Tibial nerve (tissue), 3 donors: ENCODE results near the gene TTC33.
"Not testable (repeated sequence)": the region's sequence is repeated elsewhere in the genome, so short reads cannot be mapped to it uniquely, and the experiment has no call there.

ENCODE experiments used
- CTCF ChIP-seq, 5 experiments: fragments of 200-600 bp in 3 of 5; fragments of 450-650 bp in 2 of 5; sonication (generic) in 3 of 5; IDR thresholded peaks; one replicate each; pipeline ENCODE4 v1.5.1; 2016 to 2019; ENCODE audit warnings: antibody characterized with exemption in 5 of 5, mild to moderate bottlenecking in 3 of 5, moderate library complexity in 2 of 5
- POLR2A ChIP-seq, 2 donors: fragments of 450-650 bp; IDR thresholded peaks; one replicate each; pipeline ENCODE4 v1.6.1; 2017; ENCODE audit warnings: antibody characterized with exemption in 2 of 2, mild to moderate bottlenecking in 2 of 2, moderate library complexity in 2 of 2

DNA sequence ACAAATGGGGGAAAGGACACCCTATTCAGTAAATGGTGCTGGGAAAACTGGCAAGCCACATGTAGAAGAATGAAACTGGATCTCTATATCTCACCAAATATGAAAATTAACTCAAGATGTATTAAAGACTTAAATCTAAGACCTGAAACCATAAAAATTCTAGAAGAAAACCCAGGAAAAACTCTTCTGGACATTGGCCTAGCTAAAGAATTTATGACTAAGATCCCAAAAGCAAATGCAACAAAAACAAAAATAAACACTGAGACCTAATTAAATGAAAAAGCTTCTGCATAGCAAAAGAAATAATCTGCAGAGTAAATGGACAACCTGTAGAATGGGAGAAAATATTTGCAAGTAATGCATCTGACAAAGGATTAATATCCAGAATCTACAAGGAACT is 99.7 kb downstream of the TTC33 start:
- TF ChIP-seq CTCF, POLR2A (IDR thresholded peaks at IDR 0.05): not testable (repeated sequence)
